H1 (cell line): ENCODE data around the gene PCTP. TPM values are rescaled to one million over a fixed set of nuclear protein-coding genes. Genes with fewer than 3 reads are reported as not detected.

ENCODE experiments used
- CTCF ChIA-PET: fragments of 300-600 bp; sonication (Branson Sonifier 250); formaldehyde crosslinking; loops from one replicate; lab custom pipeline; 2021; ENCODE audit not compliant: partially characterized antibody; lab: Charles Lee
- POLR2A ChIA-PET: fragments of 300-600 bp; sonication (Branson Sonifier 250); formaldehyde crosslinking; loops from one replicate; lab custom pipeline; 2021; ENCODE audit warnings: inconsistent platforms; ENCODE audit not compliant: partially characterized antibody; lab: Charles Lee
- DNase-seq, 2 experiments: peaks; one replicate each; pipeline versions ENCODE4 v3.0.0 to v3.0.0-alpha.2; 2010 to 2022; ENCODE audit warnings: low spot score in 2 of 2, low read depth in 1 of 2, mixed read lengths in 1 of 2
- FAIRE-seq: peaks from 2 replicates; lab custom pipeline; 2011; peaks lifted over from hg19 to GRCh38; lab: Jason Lieb, UNC
- H2AFZ ChIP-seq: 2 replicates; pipeline ENCODE4 v1.8.1; 2012; ENCODE audit warnings: low read length, inconsistent platforms
- H2AK5ac ChIP-seq: 2 replicates; pipeline ENCODE4 v1.6.1; 2013; ENCODE audit warnings: low read depth, low read length
- H2BK120ac ChIP-seq: replicated peaks from 2 replicates; pipeline ENCODE3; 2013; ENCODE audit warnings: low read depth, low read length, inconsistent platforms
- H2BK12ac ChIP-seq: 2 replicates; pipeline ENCODE4 v1.6.1; 2013; ENCODE audit warnings: low read depth, low read length
- H2BK15ac ChIP-seq: 2 replicates; pipeline ENCODE4 v1.6.1; 2013; ENCODE audit warnings: low read length
- H2BK20ac ChIP-seq: 2 replicates; pipeline ENCODE4 v1.6.1; 2013; ENCODE audit warnings: low read length
- H2BK5ac ChIP-seq: 2 replicates; pipeline ENCODE4 v1.6.1; 2013; ENCODE audit warnings: low read depth, low read length
- H3K14ac ChIP-seq: 2 replicates; pipeline ENCODE4 v1.6.1; 2013; ENCODE audit warnings: inconsistent platforms; ENCODE audit not compliant: insufficient read length
- H3K18ac ChIP-seq: 2 replicates; pipeline ENCODE4 v1.6.1; 2013; ENCODE audit warnings: low read length; ENCODE audit errors: extremely low read depth
- H3K23ac ChIP-seq: 2 replicates; pipeline ENCODE4 v1.6.1; 2013; ENCODE audit warnings: inconsistent platforms; ENCODE audit not compliant: insufficient read length
- H3K23me2 ChIP-seq: 2 replicates; pipeline ENCODE4 v1.6.1; 2013; ENCODE audit warnings: low read depth, low read length
- H3K27ac ChIP-seq: 2 replicates; pipeline ENCODE4 v1.6.1; 2011; ENCODE audit warnings: low read depth, low read length, inconsistent platforms
- H3K27me3 ChIP-seq, 4 experiments: replicated peaks in 1 of 4; 1 replicate in 1 of 4; 2 replicates in 3 of 4; pipeline versions ENCODE4 v1.6.1 to v1.8.1; 2011 to 2013; ENCODE audit warnings: low read length in 3 of 4, mild to moderate bottlenecking in 3 of 4, inconsistent platforms in 2 of 4, mixed read lengths in 2 of 4, moderate library complexity in 1 of 4; ENCODE audit not compliant: control insufficient read depth in 3 of 4, insufficient read depth in 3 of 4; ENCODE audit errors: extremely low read depth in 1 of 4
- H3K36me3 ChIP-seq, 4 experiments: 2 replicates each; pipeline versions ENCODE4 v1.6.1 to v1.8.1; 2011 to 2013; ENCODE audit warnings: mild to moderate bottlenecking in 4 of 4, low read length in 3 of 4, moderate library complexity in 2 of 4, control low read depth in 1 of 4, inconsistent platforms in 1 of 4; ENCODE audit not compliant: insufficient read depth in 4 of 4, control insufficient read depth in 2 of 4
- H3K4ac ChIP-seq: replicated peaks from 2 replicates; pipeline ENCODE3; 2013; ENCODE audit warnings: low read length, low read depth, mixed read lengths, inconsistent platforms; ENCODE audit not compliant: insufficient read length
- H3K4me1 ChIP-seq, 4 experiments: replicated peaks in 1 of 4; 1 replicate in 1 of 4; 2 replicates in 3 of 4; pipeline versions ENCODE4 v1.6.1 to v1.8.1; 2011 to 2013; ENCODE audit warnings: low read length in 3 of 4, inconsistent platforms in 2 of 4, mixed read lengths in 1 of 4; ENCODE audit not compliant: insufficient read depth in 4 of 4, control insufficient read depth in 3 of 4
- H3K4me2 ChIP-seq, 2 experiments: 2 replicates each; pipeline versions ENCODE4 v1.6.1 to v1.8.1; 2011 to 2013; ENCODE audit warnings: low read depth in 2 of 2, low read length in 2 of 2, control low read depth in 1 of 2, inconsistent platforms in 1 of 2, mild to moderate bottlenecking in 1 of 2; ENCODE audit not compliant: insufficient read depth in 1 of 2
- H3K4me3 ChIP-seq, 4 experiments: fragments of 200-600, 300-600 bp in 1 of 4; sonication (generic), shearing (Covaris generic), sonication (Bioruptor Twin) in 1 of 4; 2 replicates each; pipeline versions ENCODE4 v1.5.1 to v1.8.1; 2011 to 2016; ENCODE audit warnings: low read length in 4 of 4, low read depth in 3 of 4, control low read depth in 2 of 4, inconsistent platforms in 2 of 4, mild to moderate bottlenecking in 2 of 4, mixed read lengths in 1 of 4, moderate library complexity in 1 of 4; ENCODE audit not compliant: insufficient read depth in 2 of 4; ENCODE audit errors: extremely low read depth in 1 of 4
- H3K56ac ChIP-seq: replicated peaks from 2 replicates; pipeline ENCODE3; 2013; ENCODE audit warnings: low read depth, mild to moderate bottlenecking, mixed read lengths, low read length, inconsistent platforms; ENCODE audit not compliant: insufficient read length
- H3K79me1 ChIP-seq: 2 replicates; pipeline ENCODE4 v1.6.1; 2013; ENCODE audit warnings: low read depth, low read length, control low read depth
- H3K79me2 ChIP-seq, 2 experiments: 2 replicates each; pipeline versions ENCODE4 v1.6.1 to v1.8.1; 2012 to 2013; ENCODE audit warnings: low read length in 2 of 2, mild to moderate bottlenecking in 2 of 2, inconsistent platforms in 1 of 2; ENCODE audit not compliant: insufficient read depth in 2 of 2, control insufficient read depth in 1 of 2
- H3K9ac ChIP-seq, 4 experiments: replicated peaks in 1 of 4; 1 replicate in 1 of 4; 2 replicates in 3 of 4; pipeline versions ENCODE4 v1.6.1 to v1.8.1; 2011 to 2013; ENCODE audit warnings: low read depth in 3 of 4, low read length in 3 of 4, control low read depth in 2 of 4, mild to moderate bottlenecking in 2 of 4, moderate library complexity in 2 of 4, inconsistent platforms in 1 of 4; ENCODE audit errors: extremely low read depth in 1 of 4
- H3K9me3 ChIP-seq, 2 experiments: 2 replicates each; pipeline versions ENCODE4 v1.6.1 to v1.8.1; 2012 to 2013; ENCODE audit warnings: mild to moderate bottlenecking in 2 of 2, moderate library complexity in 2 of 2, control low read depth in 1 of 2, inconsistent platforms in 1 of 2, low read depth in 1 of 2, low read length in 1 of 2, mixed read lengths in 1 of 2; ENCODE audit not compliant: insufficient read depth in 2 of 2
- H4K20me1 ChIP-seq, 2 experiments: replicated peaks in 1 of 2; 2 replicates each; pipeline versions ENCODE3 to v1.8.1; 2011 to 2013; ENCODE audit warnings: inconsistent platforms in 2 of 2, low read length in 2 of 2, mild to moderate bottlenecking in 1 of 2; ENCODE audit not compliant: insufficient read depth in 2 of 2, control insufficient read depth in 1 of 2
- H4K5ac ChIP-seq: 2 replicates; pipeline ENCODE4 v1.6.1; 2013; ENCODE audit warnings: low read length, low read depth, mixed read lengths, inconsistent platforms; ENCODE audit not compliant: insufficient read length
- H4K8ac ChIP-seq: 2 replicates; pipeline ENCODE4 v1.8.0; 2013; ENCODE audit warnings: mild to moderate bottlenecking, moderate library complexity, low read length, inconsistent platforms; ENCODE audit not compliant: insufficient read depth; ENCODE audit errors: extremely low read depth
- H4K91ac ChIP-seq: replicated peaks from 2 replicates; pipeline ENCODE3; 2013; ENCODE audit warnings: low read length, mixed read lengths, inconsistent platforms; ENCODE audit not compliant: insufficient read length
- CBX5 ChIP-seq: fragments of 300-800, 300-1000 bp; sonication (generic); IDR thresholded peaks from 2 replicates; pipeline ENCODE4 v1.7.1; 2016; ENCODE audit warnings: antibody characterized with exemption, low read length, low read depth
- EP300 ChIP-seq, 2 experiments: IDR thresholded peaks; 1 replicate in 1 of 2; 2 replicates in 1 of 2; pipeline ENCODE4 v1.6.1; 2011 to 2012; ENCODE audit warnings: low read depth in 2 of 2, low read length in 2 of 2, mild to moderate bottlenecking in 2 of 2, borderline replicate concordance in 1 of 2, inconsistent platforms in 1 of 2, moderate library complexity in 1 of 2
- GABPA ChIP-seq: IDR thresholded peaks from 2 replicates; pipeline ENCODE4 v1.6.1; 2011; ENCODE audit warnings: mild to moderate bottlenecking, low read length, moderate library complexity, borderline replicate concordance; ENCODE audit not compliant: insufficient read depth
- MAFK ChIP-seq: IDR thresholded peaks from 2 replicates; pipeline ENCODE4 v1.6.1; 2012; ENCODE audit warnings: low read depth, mild to moderate bottlenecking, improper control_type of control experiment, low read length
- TAF7 ChIP-seq: optimal IDR thresholded peaks from 2 replicates; pipeline ENCODE3; 2011; ENCODE audit warnings: low read depth, mild to moderate bottlenecking, inconsistent platforms, low read length, moderate library complexity, borderline replicate concordance
- TBP ChIP-seq: IDR thresholded peaks from 2 replicates; pipeline ENCODE4 v1.6.1; 2011; ENCODE audit warnings: low read depth, low read length, improper control_type of control experiment
- TCF12 ChIP-seq: IDR thresholded peaks from 2 replicates; pipeline ENCODE4 v1.6.1; 2011; ENCODE audit warnings: low read depth, mild to moderate bottlenecking, low read length
- WGBS, 2 experiments: shearing (Covaris generic) in 1 of 2; methylation state at CpG; one replicate each; pipeline versions ENCODE4 v1.1.6 to v1.1.7; 2013 to 2015; ENCODE audit warnings: low lambda C conversion rate in 2 of 2, mixed read lengths in 2 of 2, inconsistent platforms in 1 of 2, low coverage in 1 of 2, missing lambda C conversion rate in 1 of 2; ENCODE audit not compliant: insufficient replicate concordance in 2 of 2, insufficient coverage in 1 of 2, insufficient read length in 1 of 2; ENCODE audit errors: extremely low coverage in 1 of 2, missing lambda C conversion rate in 1 of 2; 5-methylcytosine and 5-hydroxymethylcytosine counted together
- polyA plus RNA-seq, 7 experiments: library from polyadenylated mRNA; depleted of rRNA in 3 of 7; stranded (reverse) in 5 of 7; unstranded in 2 of 7; fragments of >200 nt in 5 of 7; fragments of 200-250 nt in 2 of 7; gene quantifications; 1 replicate in 5 of 7; 2 replicates in 1 of 7; 4 replicates in 1 of 7; pipeline versions ENCODE4 v1.2.1 to v1.2.3, GENCODE V29; 2011 to 2013; ENCODE audit warnings: missing spikeins in 2 of 7, mixed read lengths in 2 of 7
- total RNA-seq: library from RNA; stranded (reverse); fragmentation: NEBNext Ultra II Directional; extraction: Animal tissue kit (Norgen Biotek cat#: 25700); gene quantifications from 2 replicates; pipeline ENCODE4 v1.2.1, GENCODE V29; 2021

Gene PCTP
- total and polyA plus RNA-seq, 2 of the 8 experiments (the other 6 are each of a cell fraction or from before 2014, with no cell fraction given), result 14.1 to 14.6 TPM

- H2AK5ac ChIP-seq, result no peak overlapping the region
- no peak overlapping the region for H3K4me2 ChIP-seq
- H4K20me1 ChIP-seq, result no peaks in the 10 kb centered on the region
- H3K27ac ChIP-seq, result no peak overlapping the region
- ChIA-PET CTCF (interaction anchor here (1.0 to 1.2 kb wide), 2 partner anchors 24 to 146 kb away, joined by 3 to 4 read pairs; partner anchors contain the start of gene TMEM100), POLR2A (no interaction called here)
- peaks cover 0 to 3% of the 10 kb centered on the region in 2 experiments; a peak in 1 of 4 replicates for H3K79me2 ChIP-seq
- H3K23me2 ChIP-seq, result no peaks in the 10 kb centered on the region
- no peak overlapping the region for H3K23ac ChIP-seq
- no peak overlapping the region for H3K18ac ChIP-seq
- H3K36me3 ChIP-seq, result no peaks in the 10 kb centered on the region
- no peak overlapping the region for H2BK5ac ChIP-seq
- no peaks in the 10 kb centered on the region for H3K27me3 ChIP-seq
- H3K4ac ChIP-seq, result no peak overlapping the region
- no peak overlapping the region for H4K8ac ChIP-seq
- FAIRE-seq (no peak), DNase-seq (no peak)
- H4K5ac ChIP-seq, result no peak overlapping the region
- H3K56ac ChIP-seq, result no peak overlapping the region
- no peaks in the 10 kb centered on the region for H3K79me1 ChIP-seq
- H2BK120ac ChIP-seq, result no peak overlapping the region
- H2BK20ac ChIP-seq, result no peak overlapping the region
- no peak for TF ChIP-seq MAFK
- no peak for TF ChIP-seq GABPA
- TF ChIP-seq TAF7, result no peak
- no peak for TF ChIP-seq CBX5
- no peak for TF ChIP-seq TBP
- no peak for TF ChIP-seq TCF12
- TF ChIP-seq EP300 (IDR thresholded peaks at IDR 0.05; ENCODE audit: borderline replicate concordance in 1 of 2, low read depth in 2 of 2, low read length in 2 of 2), result no peak
- no peaks in the 10 kb centered on the region for H3K9me3 ChIP-seq
- no peak overlapping the region for H2AFZ ChIP-seq
- H3K4me1 ChIP-seq, result peaks cover 2 to 7% (median 3%) of the 10 kb centered on the region in 4 experiments; a peak in 2 of 7 replicates
- no peak overlapping the region for H3K14ac ChIP-seq
- H3K9ac ChIP-seq, result no peak overlapping the region
- no peak overlapping the region for H4K91ac ChIP-seq
- 62% methylated on average over 3 of the region's 3 CpGs; no CpG with 5 or more reads in 1 of the 2 experiments for WGBS, 2 experiments
- no peak overlapping the region for H3K4me3 ChIP-seq
- H2BK15ac ChIP-seq, result no peak overlapping the region
- no peak overlapping the region for H2BK12ac ChIP-seq
Measured at GRCh38 chr17:55747209-55747608, 3.6 kb upstream of the PCTP start.
